DMS 273 (cell line): Measurements from ENCODE around the gene PDYN.

Source experiments
- DNase-seq: peaks from one replicate; lab custom pipeline; 2025; ENCODE audit not compliant: unreplicated experiment; lab: John Stamatoyannopoulos, UW

The PDYN gene

DNA sequence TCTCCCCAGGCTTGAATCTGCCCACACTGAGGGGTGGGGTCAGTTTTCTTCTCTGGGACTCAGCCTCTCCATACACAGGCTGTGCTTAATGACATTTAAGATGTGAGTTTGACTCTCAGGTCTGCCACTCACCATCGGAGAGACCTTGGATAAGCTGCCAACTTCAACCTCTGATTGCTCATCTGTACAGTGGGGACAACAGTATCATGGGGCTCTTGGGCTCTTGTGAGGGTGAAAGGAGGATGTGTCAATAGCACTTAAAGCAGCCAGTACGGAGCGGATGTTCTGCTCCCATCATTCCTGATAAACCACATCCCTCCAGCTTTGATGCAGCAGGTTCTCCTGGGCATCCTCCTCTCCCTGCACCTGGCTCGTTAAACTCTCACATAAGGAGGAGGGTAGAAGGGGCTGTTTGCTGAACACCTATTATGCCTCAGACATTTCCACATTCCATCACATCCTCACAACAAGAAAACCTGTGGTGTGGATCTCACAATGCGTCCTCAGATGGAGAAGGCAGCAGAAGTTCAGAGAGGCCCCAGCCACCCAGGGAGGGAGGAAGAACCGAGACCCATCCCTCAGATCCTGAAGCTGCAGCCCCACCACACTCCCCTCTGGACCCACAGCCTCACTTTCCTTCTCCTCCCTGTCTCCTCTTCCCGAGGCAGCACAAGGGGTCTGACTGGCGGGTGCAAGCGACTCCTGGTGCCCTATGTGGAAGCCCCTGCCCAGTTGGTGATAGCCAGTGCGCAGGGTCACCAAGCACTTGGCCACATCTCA lies 1.9 kb upstream of the PDYN start:
- DNase-seq, result no peak

GRCh38 chr20:1994627-1995026 lies 769 bp upstream of the PDYN start:
- DNase-seq, result no peak

DNA sequence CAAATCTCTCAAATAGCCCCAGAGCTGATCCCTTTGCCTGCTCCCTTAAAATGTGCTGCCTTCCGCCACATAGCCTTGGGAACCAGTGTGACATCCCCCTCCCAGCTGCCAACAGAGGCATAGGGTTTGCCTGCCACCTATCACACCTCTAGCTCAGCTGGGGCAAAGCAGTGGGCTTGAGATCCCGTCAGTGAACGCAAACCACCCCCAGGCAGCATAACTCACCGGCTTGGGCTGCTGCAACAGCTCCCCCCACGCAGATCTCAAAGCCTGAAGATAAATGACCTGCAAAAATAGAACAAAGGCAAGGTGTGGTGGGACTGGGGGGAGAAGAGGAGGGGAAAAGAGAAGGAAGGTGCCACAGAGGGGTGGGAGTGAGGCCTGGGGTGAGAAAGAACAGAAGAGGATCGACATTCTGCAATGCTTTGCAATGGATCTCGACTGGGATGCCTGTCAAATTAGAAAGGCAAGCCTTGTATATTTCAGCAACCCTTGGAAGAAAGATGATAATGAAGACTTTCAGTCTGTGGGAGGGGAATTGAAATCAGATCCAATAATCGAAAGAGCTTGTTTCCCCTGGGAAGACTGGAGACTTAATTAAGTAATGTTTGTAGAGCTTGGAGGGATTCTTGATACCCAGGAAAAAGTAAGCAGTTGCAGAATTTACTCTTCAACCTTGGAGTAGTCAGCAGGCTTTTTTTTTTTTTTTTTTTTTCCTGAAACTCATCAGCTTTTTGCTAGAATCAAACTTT lies 1.3 kb downstream of the PDYN start:
- DNase-seq, result no peak

DNA sequence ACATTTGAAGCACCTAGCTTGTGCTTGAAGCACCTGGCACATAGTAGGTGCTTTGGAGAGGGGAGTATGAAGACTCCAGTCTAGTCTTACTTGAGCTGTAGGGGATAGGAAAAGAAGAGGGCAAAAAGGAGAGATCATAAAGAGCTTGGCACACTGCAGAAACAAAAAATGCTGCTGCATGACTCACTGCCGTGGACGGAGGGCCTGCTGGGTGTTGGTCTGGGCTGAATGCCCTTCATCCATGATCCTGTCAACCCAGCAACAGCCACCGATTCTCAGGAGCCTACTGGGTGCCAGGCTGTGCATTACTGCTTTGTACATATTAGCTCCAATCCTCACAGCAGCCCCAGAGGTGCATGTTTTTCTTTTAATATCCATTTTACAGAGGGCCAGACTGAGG lies 6.0 kb downstream of the PDYN start:
- no peak for DNase-seq

GRCh38 chr20:1983301-1983700 lies 10.6 kb downstream of the PDYN start:
- peak; percentile 29 for DNase-seq

DNA sequence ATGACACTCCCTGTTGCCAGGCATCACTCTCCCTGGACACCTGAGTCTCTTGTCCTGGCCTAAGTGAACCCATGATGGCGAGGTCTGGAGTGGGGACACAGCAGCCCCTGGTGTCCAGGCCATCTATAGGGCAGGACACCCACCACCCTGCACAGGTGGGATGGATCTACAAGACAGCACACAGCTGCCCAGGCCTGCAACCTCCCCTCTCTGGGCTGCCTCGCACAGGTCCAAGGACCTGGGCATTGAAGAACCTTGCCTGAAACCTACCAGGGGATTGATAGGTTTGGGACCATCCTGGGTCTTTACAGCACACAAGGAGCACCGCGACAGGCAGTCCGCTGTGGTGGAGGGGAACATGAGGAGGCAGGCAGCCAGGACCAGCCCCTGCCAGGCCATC lies 11.2 kb downstream of the PDYN start:
- DNase-seq, result no peak

- peak; percentile 39 for DNase-seq
Observed at GRCh38 chr20:1979106-1979778, 14.6 kb downstream of the PDYN start.

- no peak for DNase-seq
Observed at GRCh38 chr20:1975291-1975690, 18.6 kb downstream of the PDYN start.

- no peak for DNase-seq
Observed at GRCh38 chr20:1973601-1974440, 20.0 kb downstream of the PDYN start.

GRCh38 chr20:1971893-1972586 lies 21.8 kb downstream of the PDYN start:
- DNase-seq, result no peak

DNA sequence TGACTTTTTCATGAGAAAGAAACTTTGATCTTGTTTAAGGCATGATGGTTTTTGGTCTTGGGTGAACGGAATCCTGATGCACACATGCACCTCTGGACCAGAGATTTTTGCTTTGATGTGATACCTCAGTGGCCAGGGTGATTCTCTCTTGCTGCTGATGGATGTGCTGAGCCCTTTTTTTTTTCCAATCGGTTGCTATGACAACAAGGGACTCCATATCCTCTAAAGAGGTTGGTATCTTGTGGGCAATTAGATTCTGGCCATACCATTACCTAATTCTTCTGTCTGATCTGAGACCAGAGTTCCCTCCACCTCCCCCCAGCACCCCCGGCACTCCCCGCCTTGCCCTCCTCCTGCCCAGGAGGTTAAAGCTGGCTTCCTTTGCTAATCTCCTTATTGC lies 24.9 kb downstream of the PDYN start:
- DNase-seq, result no peak

- peak; percentile 89 for DNase-seq
Observed at GRCh38 chr20:1965520-1966351, 28.1 kb downstream of the PDYN start.

DNA sequence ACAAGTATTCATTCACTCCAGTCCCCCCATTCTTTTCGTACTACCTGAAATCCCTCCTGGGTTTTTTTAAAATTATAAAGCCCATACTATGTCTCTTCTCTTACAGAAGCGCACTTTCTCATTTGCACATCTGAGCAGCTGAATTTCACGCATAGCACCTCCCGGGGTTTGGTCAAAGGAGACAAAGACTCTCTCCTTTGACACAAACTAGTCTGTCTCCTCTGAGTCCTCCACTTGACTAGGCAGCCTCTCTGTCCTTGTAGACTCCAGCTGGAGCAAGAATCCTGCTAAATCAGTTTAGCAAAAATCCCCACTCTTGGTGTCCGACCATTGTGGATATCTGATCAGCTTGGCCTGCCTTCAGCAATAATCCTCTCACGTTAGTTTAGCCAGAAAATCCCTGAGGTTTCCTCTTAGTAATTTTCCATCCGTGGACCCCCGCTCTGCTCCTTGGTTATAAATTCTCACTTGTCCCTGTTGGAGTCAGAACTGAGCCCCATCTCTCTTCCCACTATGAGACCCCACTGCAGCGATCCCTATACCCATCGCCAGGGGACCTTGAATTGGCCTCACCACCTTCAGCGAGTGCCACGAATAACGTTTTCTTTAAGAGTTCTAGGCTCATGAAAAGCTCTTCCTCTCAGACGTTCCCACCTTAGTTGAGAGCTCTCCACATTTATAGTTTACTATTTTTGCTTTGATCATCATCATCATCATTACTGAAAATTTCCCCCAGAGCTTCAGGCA lies 29.0 kb downstream of the PDYN start:
- no peak for DNase-seq

DNA sequence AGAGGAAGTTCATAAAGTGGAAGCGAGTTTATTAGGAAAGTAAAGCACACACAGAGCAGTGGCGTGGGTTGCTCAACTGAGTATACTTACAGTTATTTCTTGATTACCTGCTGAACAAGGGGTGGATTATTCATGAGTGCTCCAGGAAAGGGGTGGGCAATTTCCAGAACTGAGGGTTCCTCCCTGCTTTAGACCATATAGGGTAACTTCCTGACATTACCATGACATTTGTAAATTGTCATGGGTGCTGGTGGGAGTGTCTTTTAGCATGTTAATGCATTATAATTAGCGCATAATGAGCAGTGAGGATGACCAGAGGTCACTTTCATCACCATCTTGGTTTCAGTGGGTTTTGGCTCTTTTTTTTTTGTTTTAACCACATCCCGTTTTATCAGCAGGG lies 29.8 kb downstream of the PDYN start:
- DNase-seq, result no peak

GRCh38 chr20:1961374-1961773 lies 32.5 kb downstream of the PDYN start:
- DNase-seq, result no peak

- DNase-seq, result no peak
Observed at GRCh38 chr20:1959156-1959555, 34.7 kb downstream of the PDYN start.

DNA sequence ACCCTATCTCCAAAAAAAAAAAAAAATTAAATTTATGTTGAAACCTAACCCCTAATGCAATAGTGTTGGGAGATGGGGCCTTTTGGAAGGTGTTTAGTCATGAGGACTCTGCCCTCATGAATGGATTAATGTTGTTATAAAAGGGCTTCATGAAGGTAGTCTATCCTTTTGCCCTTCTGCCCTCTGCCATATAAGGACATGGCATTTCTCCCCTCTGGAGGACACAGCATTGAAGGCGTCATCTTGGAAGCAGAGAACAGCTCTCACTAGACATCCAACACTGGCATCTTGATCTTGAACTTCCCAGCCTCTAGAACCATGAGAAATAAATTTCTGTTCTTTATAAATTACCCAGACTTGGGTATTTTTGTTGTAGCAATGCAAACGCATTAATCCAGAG lies 35.4 kb downstream of the PDYN start:
- no peak for DNase-seq

DNA sequence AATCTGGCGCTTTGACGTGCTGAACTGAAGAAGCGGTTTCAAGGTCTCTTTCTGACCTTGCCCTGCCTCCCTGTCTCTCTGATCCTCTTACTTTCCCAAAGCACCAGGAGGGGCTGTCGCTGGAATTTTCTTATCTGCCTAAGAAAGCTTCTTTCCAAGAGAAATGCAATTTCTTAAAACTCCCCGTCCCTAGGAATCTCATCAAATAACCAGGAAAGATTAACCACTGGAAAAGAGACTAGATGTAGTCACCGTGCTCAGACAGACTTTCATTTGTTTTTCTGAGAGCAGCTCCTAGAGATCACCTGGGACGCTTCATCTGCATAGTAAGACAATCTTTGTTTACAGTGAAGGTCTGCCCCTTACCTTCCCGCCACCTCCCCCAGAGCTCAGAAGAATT lies 38.6 kb downstream of the PDYN start:
- no peak for DNase-seq

DNA sequence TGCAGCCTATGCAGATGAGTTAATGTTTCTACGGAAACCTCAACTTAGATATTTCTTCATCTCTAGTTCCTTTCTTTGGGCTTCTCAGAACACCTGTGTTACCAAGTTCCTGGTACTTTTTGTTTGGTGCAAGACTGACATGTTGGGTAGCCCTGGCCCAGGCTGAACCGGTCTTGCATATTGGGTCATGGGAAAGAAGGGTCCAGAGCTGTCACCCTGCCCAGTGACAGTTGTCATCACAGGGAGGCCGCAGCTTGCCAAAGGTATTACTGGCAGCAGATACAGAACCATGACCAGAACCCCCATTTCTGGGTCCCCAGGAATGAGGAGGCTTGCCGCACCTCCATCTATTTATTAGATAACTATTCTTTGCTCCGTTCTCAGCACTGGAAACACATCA lies 40.2 kb downstream of the PDYN start:
- DNase-seq, result no peak
